Large intestine (tissue), 3 donors: ENCODE results near the gene CEP192. TPM values are rescaled to one million over a fixed set of nuclear protein-coding genes. Genes with fewer than 3 reads are reported as not detected.
"Not testable (repeated sequence)": the region's sequence is repeated elsewhere in the genome, so short reads cannot be mapped to it uniquely, and the experiment has no call there.

Experiments used
- DNase-seq, 2 donors: peaks; one replicate each; pipeline versions ENCODE4 v3.0.0 to v3.0.0-alpha.2; 2013
- H3K27ac ChIP-seq: one replicate; pipeline ENCODE4 v1.5.1; 2013; ENCODE audit warnings: low read length
- H3K27me3 ChIP-seq: 2 replicates; pipeline ENCODE4 v1.6.1; 2013; ENCODE audit warnings: low read length; ENCODE audit not compliant: control insufficient read depth, insufficient read depth
- H3K36me3 ChIP-seq: 2 replicates; pipeline ENCODE4 v1.6.1; 2013; ENCODE audit warnings: low read length; ENCODE audit not compliant: control insufficient read depth, insufficient read depth
- H3K4me1 ChIP-seq: one replicate; pipeline ENCODE4 v1.6.1; 2013; ENCODE audit warnings: low read length; ENCODE audit not compliant: control insufficient read depth, insufficient read depth
- H3K4me3 ChIP-seq: one replicate; pipeline ENCODE4 v1.5.1; 2013; ENCODE audit warnings: low read length
- H3K9me3 ChIP-seq: one replicate; pipeline ENCODE4 v1.6.1; 2013; ENCODE audit warnings: mild to moderate bottlenecking, low read depth, low read length, moderate library complexity; ENCODE audit not compliant: control insufficient read depth
- WGBS: methylation state at CpG from one replicate; pipeline ENCODE4 v1.1.5; 2013; ENCODE audit warnings: low lambda C conversion rate; ENCODE audit not compliant: insufficient coverage; 5-methylcytosine and 5-hydroxymethylcytosine counted together
- polyA plus RNA-seq: library from polyadenylated mRNA; unstranded; fragments of 120-200 nt; gene quantifications from one replicate; pipeline ENCODE4 v1.2.1, GENCODE V29; 2013

The CEP192 gene
- polyA plus RNA-seq, 1 donor = 27.9 TPM

- Histone ChIP-seq H3K36me3 (peaks cover 47% of the 10 kb centered on the region), H3K4me3 (no peak overlapping the region), H3K27me3 (no peaks in the 10 kb centered on the region), H3K9me3 (no peaks in the 10 kb centered on the region), H3K4me1 (no peaks in the 10 kb centered on the region), H3K27ac (no peak overlapping the region)
- no peak for DNase-seq
- no CpG with 5 or more reads among the region's 4 CpGs for WGBS
These were observed 76.0 kb downstream of the CEP192 start for GRCh38 chr18:13067124-13067523.

GRCh38 chr18:13067966-13068365, 76.8 kb downstream of the CEP192 start:
- Histone ChIP-seq H3K27ac (no peak overlapping the region), H3K4me3 (no peak overlapping the region), H3K27me3 (no peaks in the 10 kb centered on the region), H3K4me1 (no peaks in the 10 kb centered on the region), H3K9me3 (no peaks in the 10 kb centered on the region), H3K36me3 (peaks cover 54% of the 10 kb centered on the region)
- DNase-seq = no peak
- WGBS = no CpG with 5 or more reads among the region's 7 CpGs

GRCh38 chr18:13070460-13070859, 79.3 kb downstream of the CEP192 start:
- Histone ChIP-seq H3K4me3 (no peak overlapping the region), H3K27ac (no peak overlapping the region), H3K9me3 (no peaks in the 10 kb centered on the region), H3K27me3 (no peaks in the 10 kb centered on the region), H3K36me3 (peaks cover 74% of the 10 kb centered on the region), H3K4me1 (no peaks in the 10 kb centered on the region)
- no CpG with 5 or more reads among the region's 5 CpGs for WGBS
- peak; percentile 22 to 61 for DNase-seq

- no peaks in the 10 kb centered on the region for H3K4me1 ChIP-seq
- H3K4me3 ChIP-seq = no peak overlapping the region
- DNase-seq = no peak
- H3K27ac ChIP-seq = no peak overlapping the region
- peaks cover 35% of the 10 kb centered on the region for H3K36me3 ChIP-seq
- WGBS = 100% methylated on average over 2 of the region's 9 CpGs
- no peaks in the 10 kb centered on the region for H3K27me3 ChIP-seq
- no peaks in the 10 kb centered on the region for H3K9me3 ChIP-seq
These were observed 85.7 kb downstream of the CEP192 start for GRCh38 chr18:13076886-13077285.

GRCh38 chr18:13077473-13077872, 86.3 kb downstream of the CEP192 start:
- WGBS = 20% methylated on average over 1 of the region's 2 CpGs
- H3K27ac ChIP-seq = no peak overlapping the region

GRCh38 chr18:13078065-13078464, 86.9 kb downstream of the CEP192 start:
- H3K27me3 ChIP-seq, H3K4me1 ChIP-seq, H3K27ac ChIP-seq, DNase-seq, H3K9me3 ChIP-seq, H3K4me3 ChIP-seq: not testable (repeated sequence)
- peaks cover 24% of the 10 kb centered on the region for H3K36me3 ChIP-seq

More at GRCh38 chr18:13077473-13077872, 86.3 kb downstream of the CEP192 start:
- H3K9me3 ChIP-seq = no peaks in the 10 kb centered on the region
- no peaks in the 10 kb centered on the region for H3K27me3 ChIP-seq
- peaks cover 29% of the 10 kb centered on the region for H3K36me3 ChIP-seq
- no peak for DNase-seq
- no peaks in the 10 kb centered on the region for H3K4me1 ChIP-seq
- H3K4me3 ChIP-seq = no peak overlapping the region

GRCh38 chr18:13086906-13087305, 95.7 kb downstream of the CEP192 start:
- no peak overlapping the region for H3K27ac ChIP-seq
- no peak for DNase-seq
- WGBS = 100% methylated on average over 3 of the region's 4 CpGs
- H3K4me1 ChIP-seq = no peaks in the 10 kb centered on the region
- peaks cover 16% of the 10 kb centered on the region for H3K36me3 ChIP-seq
- H3K27me3 ChIP-seq = no peaks in the 10 kb centered on the region
- no peak overlapping the region for H3K4me3 ChIP-seq
- H3K9me3 ChIP-seq = peaks cover 4% of the 10 kb centered on the region

GRCh38 chr18:13095466-13095865, 104.3 kb downstream of the CEP192 start:
- 100% methylated on average over 1 of the region's 12 CpGs for WGBS
- Histone ChIP-seq H3K36me3 (peaks cover 62% of the 10 kb centered on the region), H3K4me3 (no peak overlapping the region), H3K27me3 (no peaks in the 10 kb centered on the region), H3K4me1 (no peaks in the 10 kb centered on the region), H3K27ac (no peak overlapping the region), H3K9me3 (peaks cover 12% of the 10 kb centered on the region)
- DNase-seq = no peak

- DNase-seq = no peak
- Histone ChIP-seq H3K27me3 (no peaks in the 10 kb centered on the region), H3K9me3 (peaks cover 12% of the 10 kb centered on the region), H3K4me1 (no peaks in the 10 kb centered on the region), H3K36me3 (peaks cover 62% of the 10 kb centered on the region), H3K4me3 (no peak overlapping the region), H3K27ac (no peak overlapping the region)
- WGBS = no CpG with 5 or more reads among the region's 9 CpGs
These were observed 105.1 kb downstream of the CEP192 start for GRCh38 chr18:13096232-13096631.

- H3K27ac ChIP-seq = no peak overlapping the region
- no peak overlapping the region for H3K4me3 ChIP-seq
- peaks cover 12% of the 10 kb centered on the region for H3K9me3 ChIP-seq
- H3K27me3 ChIP-seq = no peaks in the 10 kb centered on the region
- WGBS = no CpG with 5 or more reads among the region's 3 CpGs
- H3K36me3 ChIP-seq = peaks cover 67% of the 10 kb centered on the region
- H3K4me1 ChIP-seq = no peaks in the 10 kb centered on the region
- no peak for DNase-seq
These were observed 105.6 kb downstream of the CEP192 start for GRCh38 chr18:13096719-13097118.

GRCh38 chr18:13098104-13098503, 106.9 kb downstream of the CEP192 start:
- not testable (repeated sequence) for H3K4me1 ChIP-seq, H3K4me3 ChIP-seq, H3K27ac ChIP-seq, DNase-seq, H3K27me3 ChIP-seq
- no CpG with 5 or more reads among the region's 26 CpGs for WGBS
- H3K9me3 ChIP-seq = peaks cover 12% of the 10 kb centered on the region
- H3K36me3 ChIP-seq = peaks cover 73% of the 10 kb centered on the region
